Common myeloid progenitor, CD34-positive (primary cell): ENCODE data around the gene RASAL2.
"Not testable (repeated sequence)": the region's sequence is repeated elsewhere in the genome, so short reads cannot be mapped to it uniquely, and the experiment has no call there.

ENCODE experiments used
- CTCF ChIA-PET: fragments of 350-600 bp; sonication (Branson Sonifier 250); formaldehyde crosslinking; loops from one replicate; lab custom pipeline; 2021; ENCODE audit warnings: antibody characterized with exemption; lab: Charles Lee
- POLR2A ChIA-PET: fragments of 350-600 bp; sonication (Branson Sonifier 250); formaldehyde crosslinking; loops from one replicate; lab custom pipeline; 2021; ENCODE audit warnings: antibody characterized with exemption; lab: Charles Lee
- DNase-seq, 3 donors: peaks; one replicate each; pipeline versions ENCODE4 v3.0.0 to v3.0.0-alpha.2; 2013
- H3K27ac ChIP-seq, 2 experiments: 1 replicate in 1 of 2; 2 replicates in 1 of 2; pipeline ENCODE4 v1.7.0; 2013; ENCODE audit warnings: inconsistent platforms in 2 of 2, low read length in 2 of 2, mild to moderate bottlenecking in 2 of 2, low read depth in 1 of 2, moderate library complexity in 1 of 2; ENCODE audit not compliant: severe bottlenecking in 2 of 2, insufficient read depth in 1 of 2, poor library complexity in 1 of 2
- H3K27me3 ChIP-seq, 5 experiments: replicated peaks in 2 of 5; 1 replicate in 3 of 5; 2 replicates in 2 of 5; pipeline versions ENCODE4 v1.6.1 to v1.7.0; 2013; ENCODE audit warnings: low read length in 4 of 5, mild to moderate bottlenecking in 2 of 5, moderate library complexity in 2 of 5, inconsistent platforms in 1 of 5; ENCODE audit not compliant: insufficient read depth in 5 of 5, control insufficient read depth in 4 of 5
- H3K36me3 ChIP-seq, 4 experiments: 1 replicate in 2 of 4; 2 replicates in 2 of 4; pipeline versions ENCODE4 v1.6.1 to v1.7.0; 2013; ENCODE audit warnings: low read length in 3 of 4, control low read depth in 1 of 4, mild to moderate bottlenecking in 1 of 4; ENCODE audit not compliant: control insufficient read depth in 4 of 4, insufficient read depth in 4 of 4
- H3K4me1 ChIP-seq, 4 experiments: 1 replicate in 3 of 4; 2 replicates in 1 of 4; pipeline versions ENCODE4 v1.6.1 to v1.7.1; 2013; ENCODE audit warnings: low read length in 3 of 4, mild to moderate bottlenecking in 3 of 4, control low read depth in 1 of 4, inconsistent platforms in 1 of 4, moderate library complexity in 1 of 4; ENCODE audit not compliant: control insufficient read depth in 4 of 4, insufficient read depth in 4 of 4; ENCODE audit errors: control extremely low read depth in 1 of 4
- H3K4me3 ChIP-seq, 7 experiments: 1 replicate in 4 of 7; 2 replicates in 3 of 7; pipeline versions ENCODE4 v1.5.1 to v1.7.0; 2013; ENCODE audit warnings: mild to moderate bottlenecking in 7 of 7, low read length in 6 of 7, moderate library complexity in 6 of 7, inconsistent platforms in 2 of 7, low read depth in 2 of 7, control low read depth in 1 of 7; ENCODE audit not compliant: insufficient read depth in 4 of 7, control insufficient read depth in 1 of 7; ENCODE audit errors: extremely low read depth in 1 of 7
- H3K9me3 ChIP-seq, 5 experiments: 1 replicate in 4 of 5; 2 replicates in 1 of 5; pipeline versions ENCODE4 v1.6.1 to v1.7.1; 2013; ENCODE audit warnings: low read length in 4 of 5, mild to moderate bottlenecking in 2 of 5, inconsistent platforms in 1 of 5, low read depth in 1 of 5, moderate library complexity in 1 of 5; ENCODE audit not compliant: control insufficient read depth in 4 of 5, insufficient read depth in 2 of 5; ENCODE audit errors: control extremely low read depth in 1 of 5
- WGBS: methylation state at CpG from one replicate; pipeline ENCODE4 v1.1.5; 2013; ENCODE audit not compliant: insufficient coverage; 5-methylcytosine and 5-hydroxymethylcytosine counted together

RASAL2 gene

GRCh38 chr1:178320280-178320982, 226.5 kb downstream of the RASAL2 start:
- H3K27ac ChIP-seq, H3K9me3 ChIP-seq, H3K4me3 ChIP-seq, H3K36me3 ChIP-seq, H3K27me3 ChIP-seq, H3K4me1 ChIP-seq, POLR2A ChIA-PET, DNase-seq: not testable (repeated sequence)
- CTCF ChIA-PET = interaction anchor here (0.5 to 0.7 kb wide), 2 partner anchors 20 to 685 kb away, joined by 3 to 4 read pairs; no protein-coding TSS in a partner anchor
- WGBS = 87% methylated on average over 7 of the region's 30 CpGs

- POLR2A ChIA-PET = no interaction called here
- Histone ChIP-seq H3K4me1 (no peaks in the 10 kb centered on the region), H3K27me3 (no peaks in the 10 kb centered on the region), H3K36me3 (no peaks in the 10 kb centered on the region), H3K4me3 (no peak overlapping the region), H3K27ac (no peak overlapping the region), H3K9me3 (no peaks in the 10 kb centered on the region)
- no CpG with 5 or more reads among the region's 1 CpG for WGBS
- CTCF ChIA-PET = interaction anchor here (1.2 kb wide), 1 partner anchor 21 kb away, joined by 4 read pairs; no protein-coding TSS in a partner anchor
- DNase-seq = no peak
Observed at GRCh38 chr1:178323067-178323466, 229.2 kb downstream of the RASAL2 start.

- ChIA-PET POLR2A (no interaction called here), CTCF (interaction anchor here (2.5 kb wide), 1 partner anchor 25 kb away, joined by 7 read pairs; no protein-coding TSS in a partner anchor)
- no peak overlapping the region for H3K4me3 ChIP-seq
- H3K9me3 ChIP-seq = no peaks in the 10 kb centered on the region
- H3K27me3 ChIP-seq = no peaks in the 10 kb centered on the region
- no peak for DNase-seq
- H3K4me1 ChIP-seq = no peaks in the 10 kb centered on the region
- H3K27ac ChIP-seq = no peak overlapping the region
- H3K36me3 ChIP-seq = no peaks in the 10 kb centered on the region
- 100% methylated on average over 1 of the region's 1 CpG for WGBS
Observed at GRCh38 chr1:178324003-178324402, 230.1 kb downstream of the RASAL2 start.

- Histone ChIP-seq H3K27ac (no peak overlapping the region), H3K4me3 (no peak overlapping the region), H3K36me3 (no peaks in the 10 kb centered on the region), H3K4me1 (no peaks in the 10 kb centered on the region), H3K9me3 (no peaks in the 10 kb centered on the region), H3K27me3 (no peaks in the 10 kb centered on the region)
- DNase-seq = no peak
- CTCF ChIA-PET = no interaction called here
- POLR2A ChIA-PET = no interaction called here
- 100% methylated on average over 1 of the region's 3 CpGs for WGBS
Observed at GRCh38 chr1:178328728-178329127, 234.8 kb downstream of the RASAL2 start.

- POLR2A ChIA-PET = interaction anchor here (0.6 kb wide), 1 partner anchor 15 kb away, joined by 3 read pairs; no protein-coding TSS in a partner anchor
- no CpG with 5 or more reads among the region's 1 CpG for WGBS
Observed at GRCh38 chr1:178330153-178330552, 236.2 kb downstream of the RASAL2 start.

GRCh38 chr1:178330848-178331497, 237.1 kb downstream of the RASAL2 start:
- no peaks in the 10 kb centered on the region for H3K4me1 ChIP-seq
- no peaks in the 10 kb centered on the region for H3K9me3 ChIP-seq
- H3K27ac ChIP-seq = no peak overlapping the region
- no peaks in the 10 kb centered on the region for H3K36me3 ChIP-seq
- DNase-seq = no peak
- H3K27me3 ChIP-seq = no peaks in the 10 kb centered on the region
- WGBS = 96% methylated on average over 4 of the region's 7 CpGs
- ChIA-PET POLR2A (no interaction called here), CTCF (interaction anchor here (0.6 kb wide), 1 partner anchor 215 kb away, joined by 3 read pairs; no protein-coding TSS in a partner anchor)
- no peak overlapping the region for H3K4me3 ChIP-seq

More at GRCh38 chr1:178330153-178330552, 236.2 kb downstream of the RASAL2 start:
- DNase-seq = no peak
- no peaks in the 10 kb centered on the region for H3K27me3 ChIP-seq
- H3K36me3 ChIP-seq = no peaks in the 10 kb centered on the region
- no peaks in the 10 kb centered on the region for H3K9me3 ChIP-seq
- H3K4me1 ChIP-seq = no peaks in the 10 kb centered on the region
- H3K27ac ChIP-seq = no peak overlapping the region
- CTCF ChIA-PET = no interaction called here
- no peak overlapping the region for H3K4me3 ChIP-seq

GRCh38 chr1:178335426-178335825, 241.5 kb downstream of the RASAL2 start:
- H3K9me3 ChIP-seq = no peaks in the 10 kb centered on the region
- 100% methylated on average over 2 of the region's 3 CpGs for WGBS
- POLR2A ChIA-PET = no interaction called here

More at GRCh38 chr1:178335426-178335825, 241.5 kb downstream of the RASAL2 start:
- CTCF ChIA-PET = no interaction called here
- Histone ChIP-seq H3K4me1 (no peaks in the 10 kb centered on the region), H3K4me3 (no peak overlapping the region), H3K36me3 (no peaks in the 10 kb centered on the region), H3K27me3 (no peaks in the 10 kb centered on the region), H3K27ac (no peak overlapping the region)
- no peak for DNase-seq
